ENCODE measurements around the gene MTHFR.

Gene MTHFR

GRCh38 chr1:11759791-11760190, 46.0 kb downstream of the MTHFR start:
- no peak overlapping the region for H3K4me3 ChIP-seq (ENCODE audit: low read depth in 1 of 2, low read length in 2 of 2)
- no peaks in the 10 kb centered on the region for H3K9me3 ChIP-seq (ENCODE audit: low read length)
- H3K27ac ChIP-seq (ENCODE audit: low read depth, low read length), result no peak overlapping the region
- H3K9ac ChIP-seq (ENCODE audit: low read length), result no peak overlapping the region
- H3K4me1 ChIP-seq (ENCODE audit: insufficient read depth, low read length), result no peaks in the 10 kb centered on the region
- peaks cover 10 to 19% of the 10 kb centered on the region in 2 donors for H3K27me3 ChIP-seq (ENCODE audit: control insufficient read depth in 1 of 2, insufficient read depth in 2 of 2, low read length in 2 of 2)
- H3K36me3 ChIP-seq (ENCODE audit: insufficient read depth, low read length), result no peaks in the 10 kb centered on the region

GRCh38 chr1:11757047-11757446, 48.7 kb downstream of the MTHFR start:
- peaks cover 4 to 9% of the 10 kb centered on the region in 2 donors for H3K27me3 ChIP-seq (ENCODE audit: control insufficient read depth in 1 of 2, insufficient read depth in 2 of 2, low read length in 2 of 2)
- no peak overlapping the region for H3K9ac ChIP-seq (ENCODE audit: low read length)
- no peaks in the 10 kb centered on the region for H3K36me3 ChIP-seq (ENCODE audit: insufficient read depth, low read length)
- no peak overlapping the region for H3K4me3 ChIP-seq (ENCODE audit: low read depth in 1 of 2, low read length in 2 of 2)
- no peak overlapping the region for H3K27ac ChIP-seq (ENCODE audit: low read depth, low read length)
- no peaks in the 10 kb centered on the region for H3K9me3 ChIP-seq (ENCODE audit: low read length)
- H3K4me1 ChIP-seq (ENCODE audit: insufficient read depth, low read length), result no peaks in the 10 kb centered on the region

DNA sequence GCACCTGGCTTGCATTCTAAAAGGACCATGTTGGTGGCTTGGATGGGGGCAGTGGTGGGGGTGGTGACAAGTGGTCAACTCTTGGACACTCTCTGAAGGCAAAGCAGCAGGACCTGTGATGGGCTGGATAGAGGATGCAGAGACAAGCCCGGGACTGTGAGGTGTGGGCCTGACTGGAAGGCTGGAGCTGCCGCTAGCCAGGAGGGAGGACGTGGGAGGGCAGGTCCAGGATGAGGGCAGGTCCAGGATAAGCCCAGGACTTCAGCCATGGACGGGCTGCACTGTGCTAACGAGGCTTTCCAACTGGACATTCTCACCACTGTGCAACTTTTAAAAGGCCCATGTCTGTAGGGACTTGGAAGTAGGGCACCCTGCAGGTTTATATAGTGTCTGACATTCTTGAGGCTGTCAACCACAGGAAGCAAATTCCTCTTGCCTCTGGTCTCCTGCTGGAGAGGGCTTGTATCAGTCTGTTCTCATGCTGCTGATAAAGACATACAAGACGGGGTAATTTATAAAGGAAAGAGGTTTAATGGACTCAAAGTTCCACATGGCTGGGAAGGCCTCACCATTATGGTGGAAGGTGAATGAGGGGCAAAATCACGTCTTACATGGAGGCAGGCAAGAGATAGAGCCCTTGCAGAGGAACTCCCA, 52.1 kb downstream of the MTHFR start:
- H3K27ac ChIP-seq (ENCODE audit: low read depth, low read length), result no peak overlapping the region
- H3K4me3 ChIP-seq (ENCODE audit: low read depth in 1 of 2, low read length in 2 of 2), result no peak overlapping the region
- no peaks in the 10 kb centered on the region for H3K9me3 ChIP-seq (ENCODE audit: low read length)
- H3K36me3 ChIP-seq (ENCODE audit: insufficient read depth, low read length), result no peaks in the 10 kb centered on the region
- H3K4me1 ChIP-seq (ENCODE audit: insufficient read depth, low read length), result no peaks in the 10 kb centered on the region
- H3K9ac ChIP-seq (ENCODE audit: low read length), result no peak overlapping the region
- no peaks in the 10 kb centered on the region for H3K27me3 ChIP-seq (ENCODE audit: control insufficient read depth in 1 of 2, insufficient read depth in 2 of 2, low read length in 2 of 2)

DNA sequence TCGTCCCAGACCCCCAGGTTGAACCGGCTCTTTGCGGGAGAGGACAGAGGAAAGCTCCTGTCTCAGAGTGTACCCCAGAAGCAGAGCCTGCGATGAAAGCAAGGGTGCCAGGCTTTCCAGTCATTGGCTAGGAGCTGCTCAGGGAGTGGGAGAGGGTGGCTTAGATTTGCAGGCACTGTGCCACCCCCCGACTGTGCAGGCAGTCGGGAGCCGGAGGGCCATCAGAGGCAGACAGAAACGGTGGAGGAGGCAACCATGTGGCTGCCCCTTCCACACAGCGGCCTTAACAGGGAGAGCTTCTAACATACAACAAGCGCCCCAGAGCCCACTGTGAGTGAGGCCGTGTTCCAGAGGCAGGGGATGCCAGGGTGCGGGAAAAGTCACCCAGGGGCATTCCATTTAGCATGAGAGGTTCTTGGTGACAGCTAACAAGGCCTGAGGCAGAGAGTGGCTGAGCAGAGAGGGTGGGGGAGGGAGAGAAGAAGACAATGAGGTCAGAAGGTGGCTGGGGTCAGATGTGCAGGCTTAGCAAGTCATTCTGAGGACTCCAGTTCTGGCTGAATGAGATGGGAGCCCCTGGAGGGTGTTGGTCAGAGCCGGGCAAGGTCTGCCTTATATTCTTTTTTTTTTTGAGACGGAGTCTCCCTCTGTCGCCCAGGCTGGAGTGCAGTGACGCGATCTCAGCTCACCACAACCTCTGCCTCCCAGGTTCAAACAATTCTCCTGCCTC, 53.2 kb downstream of the MTHFR start:
- H3K27ac ChIP-seq (ENCODE audit: low read depth, low read length), result no peak overlapping the region
- H3K9me3 ChIP-seq (ENCODE audit: low read length), result no peaks in the 10 kb centered on the region
- no peaks in the 10 kb centered on the region for H3K36me3 ChIP-seq (ENCODE audit: insufficient read depth, low read length)
- H3K27me3 ChIP-seq (ENCODE audit: control insufficient read depth in 1 of 2, insufficient read depth in 2 of 2, low read length in 2 of 2), result no peaks in the 10 kb centered on the region
- no peak overlapping the region for H3K4me3 ChIP-seq (ENCODE audit: low read depth in 1 of 2, low read length in 2 of 2)
- H3K4me1 ChIP-seq (ENCODE audit: insufficient read depth, low read length), result no peaks in the 10 kb centered on the region
- no peak overlapping the region for H3K9ac ChIP-seq (ENCODE audit: low read length)

DNA sequence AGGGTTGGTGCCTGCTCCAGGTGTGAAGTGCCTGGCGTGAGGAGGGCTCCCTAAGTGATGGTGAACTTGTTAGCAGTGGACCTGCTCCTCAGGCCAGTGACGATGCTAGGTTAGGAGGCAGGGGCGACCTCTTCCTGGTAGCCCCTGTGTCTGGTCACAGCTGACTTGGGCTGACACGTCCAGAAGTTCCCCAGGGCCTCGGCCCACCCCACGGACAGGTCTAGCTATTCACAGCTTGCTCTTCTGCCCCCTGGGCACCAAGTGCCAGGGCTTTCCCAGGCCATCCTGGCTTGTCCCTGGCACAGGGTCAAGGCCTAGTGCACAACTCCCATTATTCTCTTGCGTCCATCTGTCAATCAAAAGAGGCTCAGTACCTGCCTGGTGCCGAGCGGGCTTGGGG, 54.7 kb downstream of the MTHFR start:
- H3K27me3 ChIP-seq (ENCODE audit: control insufficient read depth in 1 of 2, insufficient read depth in 2 of 2, low read length in 2 of 2), result no peaks in the 10 kb centered on the region
- H3K36me3 ChIP-seq (ENCODE audit: insufficient read depth, low read length), result peaks cover 2% of the 10 kb centered on the region

GRCh38 chr1:11749996-11750395, 55.8 kb downstream of the MTHFR start:
- H3K4me1 ChIP-seq (ENCODE audit: insufficient read depth, low read length), result no peaks in the 10 kb centered on the region
- H3K9ac ChIP-seq (ENCODE audit: low read length), result no peak overlapping the region
- H3K36me3 ChIP-seq (ENCODE audit: insufficient read depth, low read length), result peaks cover 8% of the 10 kb centered on the region
- H3K27me3 ChIP-seq (ENCODE audit: control insufficient read depth in 1 of 2, insufficient read depth in 2 of 2, low read length in 2 of 2), result no peaks in the 10 kb centered on the region
- no peak overlapping the region for H3K4me3 ChIP-seq (ENCODE audit: low read depth in 1 of 2, low read length in 2 of 2)
- no peak overlapping the region for H3K27ac ChIP-seq (ENCODE audit: low read depth, low read length)
- H3K9me3 ChIP-seq (ENCODE audit: low read length), result no peaks in the 10 kb centered on the region

More for the DNA sequence above, 54.7 kb downstream of the MTHFR start:
- H3K4me3 ChIP-seq (ENCODE audit: low read depth in 1 of 2, low read length in 2 of 2), result no peak overlapping the region
- no peak overlapping the region for H3K9ac ChIP-seq (ENCODE audit: low read length)
- H3K9me3 ChIP-seq (ENCODE audit: low read length), result no peaks in the 10 kb centered on the region
- H3K27ac ChIP-seq (ENCODE audit: low read depth, low read length), result no peak overlapping the region
- no peaks in the 10 kb centered on the region for H3K4me1 ChIP-seq (ENCODE audit: insufficient read depth, low read length)

GRCh38 chr1:11749203-11749689, 56.5 kb downstream of the MTHFR start:
- no peaks in the 10 kb centered on the region for H3K27me3 ChIP-seq (ENCODE audit: control insufficient read depth in 1 of 2, insufficient read depth in 2 of 2, low read length in 2 of 2)
- no peak overlapping the region for H3K9ac ChIP-seq (ENCODE audit: low read length)
- H3K9me3 ChIP-seq (ENCODE audit: low read length), result no peaks in the 10 kb centered on the region
- no peak overlapping the region for H3K27ac ChIP-seq (ENCODE audit: low read depth, low read length)
- peaks cover 8% of the 10 kb centered on the region for H3K36me3 ChIP-seq (ENCODE audit: insufficient read depth, low read length)
- H3K4me1 ChIP-seq (ENCODE audit: insufficient read depth, low read length), result no peaks in the 10 kb centered on the region
- H3K4me3 ChIP-seq (ENCODE audit: low read depth in 1 of 2, low read length in 2 of 2), result no peak overlapping the region

GRCh38 chr1:11748294-11749202, 57.2 kb downstream of the MTHFR start:
- Histone ChIP-seq H3K9ac (ENCODE audit: low read length) (no peak overlapping the region), H3K27ac (ENCODE audit: low read depth, low read length) (no peak overlapping the region), H3K9me3 (ENCODE audit: low read length) (no peaks in the 10 kb centered on the region), H3K4me1 (ENCODE audit: insufficient read depth, low read length) (no peaks in the 10 kb centered on the region), H3K4me3 (ENCODE audit: low read depth in 1 of 2, low read length in 2 of 2) (no peak overlapping the region), H3K27me3 (ENCODE audit: control insufficient read depth in 1 of 2, insufficient read depth in 2 of 2, low read length in 2 of 2) (no peaks in the 10 kb centered on the region), H3K36me3 (ENCODE audit: insufficient read depth, low read length) (peaks cover 8% of the 10 kb centered on the region)

DNA sequence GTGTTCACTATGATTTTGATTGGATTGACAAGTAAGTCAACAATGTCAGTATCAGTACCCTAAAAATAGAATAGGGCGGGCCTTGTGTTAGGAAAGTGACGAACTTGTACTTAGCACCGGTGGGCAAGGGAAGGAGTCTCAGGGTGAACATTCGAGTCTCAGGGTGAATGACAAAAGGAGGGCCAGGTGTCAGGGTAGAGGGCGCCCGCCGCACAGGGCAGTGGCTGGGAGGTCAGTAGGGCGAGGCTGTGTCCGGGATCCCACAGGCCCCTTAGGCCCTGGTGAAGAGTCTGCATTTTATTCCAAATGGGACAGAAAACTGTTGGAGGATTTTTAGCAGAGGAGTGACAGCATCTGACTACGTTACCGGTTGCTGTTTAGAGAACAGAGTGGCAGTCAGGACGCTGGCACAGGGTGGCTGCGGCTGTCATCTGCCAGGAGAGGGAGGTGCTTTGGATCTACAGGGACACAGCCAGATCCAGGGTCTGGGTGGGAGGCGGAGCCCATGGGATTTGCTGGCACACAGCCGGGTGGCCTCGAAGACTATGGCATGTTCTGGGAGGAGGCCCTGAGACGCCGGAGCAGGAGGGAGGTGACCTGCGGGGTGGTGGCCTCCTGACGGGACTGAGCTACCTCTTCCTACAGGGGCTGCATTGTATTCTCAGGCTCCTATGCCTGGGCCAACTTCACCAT, 58.8 kb downstream of the MTHFR start:
- H3K4me3 ChIP-seq (ENCODE audit: low read depth in 1 of 2, low read length in 2 of 2), result no peak overlapping the region
- H3K9ac ChIP-seq (ENCODE audit: low read length), result no peak overlapping the region
- no peak overlapping the region for H3K27ac ChIP-seq (ENCODE audit: low read depth, low read length)
- H3K27me3 ChIP-seq (ENCODE audit: control insufficient read depth in 1 of 2, insufficient read depth in 2 of 2, low read length in 2 of 2), result no peaks in the 10 kb centered on the region
- no peaks in the 10 kb centered on the region for H3K4me1 ChIP-seq (ENCODE audit: insufficient read depth, low read length)
- no peaks in the 10 kb centered on the region for H3K9me3 ChIP-seq (ENCODE audit: low read length)
- H3K36me3 ChIP-seq (ENCODE audit: insufficient read depth, low read length), result peaks cover 8% of the 10 kb centered on the region

DNA sequence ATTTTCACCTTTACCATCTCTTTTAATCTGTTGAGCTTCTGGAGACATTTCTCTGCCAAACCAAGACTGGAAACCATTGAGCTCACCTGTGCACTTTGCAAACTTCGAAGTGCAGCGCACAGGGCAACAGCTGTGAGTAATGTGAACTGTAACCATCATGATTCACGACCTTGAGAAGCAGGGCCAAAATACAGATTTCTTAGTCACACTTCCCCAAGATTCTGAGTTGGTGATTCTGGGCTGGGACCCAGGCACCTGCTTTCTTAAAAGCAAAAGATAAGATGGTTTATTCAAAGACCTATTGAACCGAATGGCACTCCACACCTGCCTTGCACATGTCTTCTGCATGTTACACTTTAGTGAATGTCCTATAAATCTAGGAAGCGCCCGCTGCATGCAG, 59.7 kb downstream of the MTHFR start:
- Histone ChIP-seq H3K27ac (ENCODE audit: low read depth, low read length) (no peak overlapping the region), H3K4me1 (ENCODE audit: insufficient read depth, low read length) (no peaks in the 10 kb centered on the region), H3K36me3 (ENCODE audit: insufficient read depth, low read length) (peaks cover 8% of the 10 kb centered on the region)

GRCh38 chr1:11744287-11744686, 61.5 kb downstream of the MTHFR start:
- Histone ChIP-seq H3K27ac (ENCODE audit: low read depth, low read length) (no peak overlapping the region), H3K4me3 (ENCODE audit: low read depth in 1 of 2, low read length in 2 of 2) (no peak overlapping the region), H3K9ac (ENCODE audit: low read length) (no peak overlapping the region), H3K36me3 (ENCODE audit: insufficient read depth, low read length) (peaks cover 8% of the 10 kb centered on the region), H3K4me1 (ENCODE audit: insufficient read depth, low read length) (no peaks in the 10 kb centered on the region), H3K9me3 (ENCODE audit: low read length) (no peaks in the 10 kb centered on the region), H3K27me3 (ENCODE audit: control insufficient read depth in 1 of 2, insufficient read depth in 2 of 2, low read length in 2 of 2) (no peaks in the 10 kb centered on the region)

More for the DNA sequence above, 59.7 kb downstream of the MTHFR start:
- Histone ChIP-seq H3K27me3 (ENCODE audit: control insufficient read depth in 1 of 2, insufficient read depth in 2 of 2, low read length in 2 of 2) (no peaks in the 10 kb centered on the region), H3K4me3 (ENCODE audit: low read depth in 1 of 2, low read length in 2 of 2) (no peak overlapping the region), H3K9ac (ENCODE audit: low read length) (no peak overlapping the region), H3K9me3 (ENCODE audit: low read length) (no peaks in the 10 kb centered on the region)
